Upper lobe of left lung (tissue), 4 donors: ENCODE measurements around the gene RWDD1.
A peak's percentile ranks its signal among the peaks of the same experiment; 100 is the strongest.

Source experiments
- POLR2A ChIP-seq, 4 donors: fragments of 450-650 bp; IDR thresholded peaks; one replicate each; pipeline ENCODE4 v1.5.1; 2016 to 2017; ENCODE audit warnings: antibody characterized with exemption in 4 of 4, mild to moderate bottlenecking in 2 of 4
- POLR2AphosphoS5 ChIP-seq, 2 donors: sonication (generic); formaldehyde crosslinking; IDR thresholded peaks; one replicate each; pipeline ENCODE4 v1.5.1; 2017; ENCODE audit warnings: antibody characterized with exemption in 2 of 2
- TF ChIP-seq, protein P1 (sequence below), 6 experiments: fragments of 450-650 bp in 4 of 6; fragments of 200-600 bp in 2 of 6; sonication (generic) in 2 of 6; IDR thresholded peaks; one replicate each; pipeline ENCODE4 v1.5.1; 2016 to 2019; ENCODE audit warnings: antibody characterized with exemption in 6 of 6

GRCh38 chr6:116631379-116631990 lies 60.2 kb downstream of the RWDD1 start:
- TF ChIP-seq, protein P1, sequence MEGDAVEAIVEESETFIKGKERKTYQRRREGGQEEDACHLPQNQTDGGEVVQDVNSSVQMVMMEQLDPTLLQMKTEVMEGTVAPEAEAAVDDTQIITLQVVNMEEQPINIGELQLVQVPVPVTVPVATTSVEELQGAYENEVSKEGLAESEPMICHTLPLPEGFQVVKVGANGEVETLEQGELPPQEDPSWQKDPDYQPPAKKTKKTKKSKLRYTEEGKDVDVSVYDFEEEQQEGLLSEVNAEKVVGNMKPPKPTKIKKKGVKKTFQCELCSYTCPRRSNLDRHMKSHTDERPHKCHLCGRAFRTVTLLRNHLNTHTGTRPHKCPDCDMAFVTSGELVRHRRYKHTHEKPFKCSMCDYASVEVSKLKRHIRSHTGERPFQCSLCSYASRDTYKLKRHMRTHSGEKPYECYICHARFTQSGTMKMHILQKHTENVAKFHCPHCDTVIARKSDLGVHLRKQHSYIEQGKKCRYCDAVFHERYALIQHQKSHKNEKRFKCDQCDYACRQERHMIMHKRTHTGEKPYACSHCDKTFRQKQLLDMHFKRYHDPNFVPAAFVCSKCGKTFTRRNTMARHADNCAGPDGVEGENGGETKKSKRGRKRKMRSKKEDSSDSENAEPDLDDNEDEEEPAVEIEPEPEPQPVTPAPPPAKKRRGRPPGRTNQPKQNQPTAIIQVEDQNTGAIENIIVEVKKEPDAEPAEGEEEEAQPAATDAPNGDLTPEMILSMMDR (IDR thresholded peaks at IDR 0.05) = no peak
- TF ChIP-seq POLR2AphosphoS5 (IDR thresholded peaks at IDR 0.05) (peak; percentile 43 to 47), POLR2A (IDR thresholded peaks at IDR 0.05) (no peak)
